ENCODE measurements around the gene ATXN3L.

The ATXN3L gene

GRCh38 chrX:13319953-13320352 is at the start of gene ATXN3L:
ATXN3L (minus strand) TSS chrX:13320053; CDS start chrX:13319934, 119 bp downstream.
- no peak within 1 kb of the TSS for H3K4me3 ChIP-seq (replicated peaks; ENCODE audit: low read depth, low read length)
- no peak for DNase-seq (ENCODE audit: low read depth)
- no peak for TF ChIP-seq CTCF (IDR thresholded peaks at IDR 0.05; ENCODE audit: low read length, missing control alignments)

GRCh38 chrX:13369256-13370030 is 49.6 kb upstream of the ATXN3L start:
- TF ChIP-seq CTCF (IDR thresholded peaks at IDR 0.05; ENCODE audit: low read length, missing control alignments), result no peak

DNA sequence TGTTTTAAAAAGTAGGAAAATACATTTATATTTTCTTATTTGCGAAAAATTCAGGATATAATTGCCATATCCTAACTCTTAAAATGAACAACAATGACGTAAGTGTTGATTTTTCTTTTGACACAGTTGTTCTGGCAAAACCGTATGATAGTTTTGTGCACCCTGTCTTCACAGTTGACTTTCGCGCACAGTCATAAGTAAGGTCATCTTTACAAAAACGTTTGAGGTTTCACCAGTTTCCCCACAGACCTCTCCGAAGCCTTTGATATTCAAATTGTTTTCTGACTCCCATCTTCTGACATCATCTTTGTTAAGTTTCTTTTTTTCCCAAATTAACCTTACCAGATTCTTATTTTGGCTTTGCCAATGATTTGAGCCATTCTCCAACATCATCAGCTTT is 48.1 kb upstream of the ATXN3L start:
- H3K4me3 ChIP-seq (replicated peaks; ENCODE audit: low read depth, low read length), result no peak overlapping the region
- no peak for TF ChIP-seq CTCF (IDR thresholded peaks at IDR 0.05; ENCODE audit: low read length, missing control alignments)
- no peak for DNase-seq (ENCODE audit: low read depth)

More at GRCh38 chrX:13369256-13370030, 49.6 kb upstream of the ATXN3L start:
- DNase-seq (ENCODE audit: low read depth), result no peak
- no peak overlapping the region for H3K4me3 ChIP-seq (replicated peaks; ENCODE audit: low read depth, low read length)

- DNase-seq (ENCODE audit: low read depth), result no peak
- H3K4me3 ChIP-seq (replicated peaks; ENCODE audit: low read depth, low read length), result no peak overlapping the region
- no peak for TF ChIP-seq CTCF (IDR thresholded peaks at IDR 0.05; ENCODE audit: low read length, missing control alignments)
Observed at GRCh38 chrX:13366698-13367097, 46.8 kb upstream of the ATXN3L start.

DNA sequence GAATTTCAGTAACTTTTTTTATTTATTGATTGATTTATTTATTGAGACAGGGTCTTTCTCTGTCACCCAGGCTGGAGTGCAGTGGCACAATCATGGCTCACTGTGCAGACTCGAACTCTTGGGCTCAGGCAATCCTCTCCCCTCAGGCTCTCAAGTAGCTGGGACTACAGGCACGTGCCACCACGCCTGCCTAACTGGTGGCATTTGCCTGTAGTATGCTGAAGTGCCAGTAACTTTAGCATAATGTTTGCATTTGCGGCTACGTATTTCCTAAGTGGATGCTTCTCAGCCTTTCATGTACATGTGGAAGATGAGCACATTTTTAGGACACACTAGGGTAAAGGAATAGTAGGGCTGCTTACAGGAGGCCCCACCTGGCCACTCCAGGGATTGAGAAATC is 45.3 kb upstream of the ATXN3L start:
- no peak for DNase-seq (ENCODE audit: low read depth)
- TF ChIP-seq CTCF (IDR thresholded peaks at IDR 0.05; ENCODE audit: low read length, missing control alignments), result no peak
- no peak overlapping the region for H3K4me3 ChIP-seq (replicated peaks; ENCODE audit: low read depth, low read length)

DNA sequence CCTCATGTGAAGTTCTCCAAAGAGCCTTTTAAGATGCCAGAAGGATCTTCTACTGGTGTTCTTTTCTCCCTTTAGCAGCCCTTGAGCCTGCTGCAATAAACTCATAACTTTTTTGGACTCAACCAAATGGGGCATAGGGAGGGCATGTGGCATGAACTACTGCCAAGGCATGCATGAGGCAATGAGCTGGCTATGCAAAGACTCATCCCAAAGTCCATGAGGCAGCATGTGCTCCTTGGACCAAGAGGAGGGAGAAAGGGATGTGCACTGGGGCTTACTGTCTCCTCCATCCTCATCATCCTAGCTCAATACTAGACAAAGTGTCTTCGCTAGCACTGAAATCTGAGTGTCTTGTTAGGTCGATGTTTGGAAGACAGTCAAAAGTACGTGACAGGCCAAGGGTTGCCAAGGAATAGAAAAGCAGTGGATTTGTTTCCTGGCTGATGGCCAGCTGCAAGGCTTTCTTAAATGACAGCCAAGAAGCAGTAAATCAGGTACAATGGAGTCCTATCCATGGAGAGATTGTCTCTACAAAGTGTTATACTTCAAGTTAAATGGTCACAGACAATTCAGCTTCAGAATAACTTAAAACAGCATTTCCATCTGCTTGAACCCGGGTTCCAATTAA is 44.5 kb upstream of the ATXN3L start:
- no peak for DNase-seq (ENCODE audit: low read depth)
- no peak for TF ChIP-seq CTCF (IDR thresholded peaks at IDR 0.05; ENCODE audit: low read length, missing control alignments)
- H3K4me3 ChIP-seq (replicated peaks; ENCODE audit: low read depth, low read length), result no peak overlapping the region
